GM21786 (cell line): ENCODE results near the gene PYM1.
"Not testable (repeated sequence)": the region's sequence is repeated elsewhere in the genome, so short reads cannot be mapped to it uniquely, and the experiment has no call there.

Source experiments
- ATAC-seq: cut with Tn5 transposase; IDR thresholded peaks from one replicate; pipeline ENCODE4 v1.9.1; 2021; ENCODE audit not compliant: unreplicated experiment

Gene PYM1

GRCh38 chr12:55915482-55915859 is 12.2 kb downstream of the PYM1 start:
- ATAC-seq, result no peak

DNA sequence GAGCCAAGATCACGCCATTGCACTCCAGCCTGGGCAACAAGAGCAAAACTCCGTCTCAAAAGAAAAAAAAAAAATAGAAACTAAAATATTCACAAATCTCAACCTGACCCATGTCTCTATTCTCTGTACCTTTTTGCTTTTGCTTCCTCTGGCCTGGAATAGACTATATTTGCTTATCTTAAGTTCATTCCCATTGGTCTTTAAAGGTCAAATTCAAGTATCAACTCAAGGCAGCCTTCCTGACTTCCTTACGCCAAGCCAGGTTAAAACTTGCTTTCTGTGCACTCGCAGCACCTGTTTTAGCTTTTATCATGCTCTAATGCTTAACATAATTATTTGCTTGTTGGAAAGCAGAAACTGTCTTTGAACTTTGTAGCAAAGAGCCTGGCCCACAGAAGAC is 14.8 kb downstream of the PYM1 start:
- ATAC-seq, result no peak

GRCh38 chr12:55909513-55909884 is 18.2 kb downstream of the PYM1 start:
- no peak for ATAC-seq

DNA sequence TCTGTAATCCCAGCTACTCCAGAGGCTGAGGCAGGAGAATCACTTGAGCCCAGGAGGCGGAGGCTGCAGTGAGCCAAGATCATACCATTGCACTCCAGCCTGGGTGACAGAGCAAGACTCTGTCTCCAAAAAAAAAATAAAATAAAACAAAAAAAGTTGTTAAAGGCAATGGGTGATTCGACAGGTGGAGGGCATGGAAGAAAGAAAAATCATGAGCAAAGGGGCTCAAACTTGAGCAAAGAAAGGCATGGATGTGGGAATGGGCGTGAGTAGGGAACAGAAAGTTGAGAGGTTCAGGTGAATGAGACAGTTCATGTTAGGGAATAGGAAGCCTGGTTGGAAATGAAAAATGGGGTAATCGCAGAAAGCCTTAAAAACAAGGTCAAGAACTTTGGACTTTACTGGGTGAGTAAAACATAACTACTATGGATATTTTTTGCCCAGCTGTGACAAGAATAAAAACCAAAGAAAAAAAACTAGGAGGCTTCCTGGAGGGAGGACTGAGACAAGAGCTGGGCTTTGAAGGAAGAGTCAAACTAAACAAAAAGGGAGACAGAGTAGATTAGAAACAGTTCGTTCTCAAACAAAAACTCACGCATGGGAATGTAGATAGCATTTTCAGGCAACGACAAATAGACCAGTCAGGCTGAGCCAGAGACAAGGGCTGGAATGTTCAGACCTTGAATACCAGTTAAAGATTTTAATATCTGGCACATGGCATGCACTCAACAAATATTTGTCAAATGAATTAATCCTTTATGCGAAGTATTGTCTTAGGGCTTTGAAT is 18.8 kb downstream of the PYM1 start:
- no peak for ATAC-seq

- ATAC-seq, result no peak
Measured at GRCh38 chr12:55906056-55906455, 21.6 kb downstream of the PYM1 start.

GRCh38 chr12:55901881-55902490 is 25.7 kb downstream of the PYM1 start:
- no peak for ATAC-seq

GRCh38 chr12:55899082-55899481 is 28.6 kb downstream of the PYM1 start:
- ATAC-seq, result no peak

- no peak for ATAC-seq
Measured at GRCh38 chr12:55893723-55894122, 34.0 kb downstream of the PYM1 start.

DNA sequence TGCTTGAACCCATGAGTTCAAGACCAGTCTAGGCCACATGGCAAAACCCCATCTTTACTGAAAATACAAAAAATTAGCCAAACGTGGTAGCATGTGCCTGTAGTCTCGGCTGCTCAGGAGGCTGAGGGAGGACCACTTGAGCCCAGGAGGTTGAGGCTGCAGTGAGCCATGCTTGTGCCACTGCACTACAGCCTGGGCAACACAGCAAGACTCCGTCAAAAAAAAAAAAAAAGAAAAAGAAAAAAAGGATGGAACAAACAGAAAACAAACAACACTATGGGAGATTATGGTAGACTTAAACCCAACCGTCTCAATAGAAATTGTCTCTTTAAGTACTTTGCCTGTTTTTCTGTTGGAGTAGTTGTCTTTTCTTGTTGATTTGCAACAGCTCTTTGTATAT is 36.4 kb downstream of the PYM1 start:
- ATAC-seq, result no peak

DNA sequence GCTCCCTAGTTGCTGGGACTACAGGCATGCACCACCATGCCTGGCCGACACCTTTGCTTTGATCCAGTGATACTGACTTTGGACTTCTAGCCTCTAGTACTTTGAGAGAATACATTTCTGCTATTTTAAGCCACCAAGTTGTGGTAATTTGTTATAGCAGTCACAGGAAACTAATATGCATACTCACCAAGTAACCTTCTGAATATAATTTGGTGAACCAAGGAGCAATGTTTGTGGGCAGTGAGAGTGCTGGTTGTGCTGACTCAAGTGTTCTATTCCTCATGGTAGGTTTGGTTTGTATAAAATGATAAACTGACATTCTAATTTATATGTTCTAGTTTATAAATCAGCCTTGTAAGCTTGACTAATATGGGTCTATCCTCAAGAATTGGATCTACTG is 42.6 kb downstream of the PYM1 start:
- no peak for ATAC-seq

GRCh38 chr12:55877824-55878223 is 49.9 kb downstream of the PYM1 start:
- no peak for ATAC-seq

DNA sequence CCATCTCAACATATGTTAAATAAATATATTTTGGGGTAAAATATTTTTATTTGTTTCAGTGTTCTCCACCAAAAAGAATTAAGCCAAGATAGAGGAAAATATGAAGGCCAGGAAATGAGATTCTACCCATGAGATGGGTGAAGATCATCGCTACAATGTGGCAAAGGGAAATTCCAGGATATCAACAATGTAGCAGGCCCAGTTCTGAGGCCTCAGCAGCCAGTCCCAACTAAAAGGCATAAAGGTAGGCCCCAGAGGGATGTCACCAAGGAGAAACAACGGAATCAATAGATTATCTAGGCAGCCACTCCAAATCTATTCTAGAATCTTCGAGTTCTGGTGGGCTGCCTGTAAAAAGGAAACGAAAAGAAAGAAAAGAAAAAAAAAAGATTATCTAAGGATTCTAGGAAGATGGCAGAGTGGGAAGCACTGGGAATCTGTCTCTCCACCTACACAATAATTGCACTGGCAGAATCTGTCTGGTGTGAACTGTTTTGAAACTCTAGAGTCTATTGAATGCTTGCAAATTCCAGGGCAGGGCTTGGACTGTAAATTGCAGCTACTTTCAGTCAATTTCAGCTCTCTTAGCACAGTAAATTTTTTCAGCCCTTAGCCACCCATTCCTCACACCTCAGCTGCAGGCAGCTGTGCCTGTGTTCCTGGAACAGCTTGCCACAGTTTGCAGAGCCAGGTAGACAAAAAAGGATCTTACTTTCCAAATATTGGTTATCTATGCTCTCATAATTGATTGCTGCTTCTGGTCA is 51.8 kb downstream of the PYM1 start:
- no peak for ATAC-seq

DNA sequence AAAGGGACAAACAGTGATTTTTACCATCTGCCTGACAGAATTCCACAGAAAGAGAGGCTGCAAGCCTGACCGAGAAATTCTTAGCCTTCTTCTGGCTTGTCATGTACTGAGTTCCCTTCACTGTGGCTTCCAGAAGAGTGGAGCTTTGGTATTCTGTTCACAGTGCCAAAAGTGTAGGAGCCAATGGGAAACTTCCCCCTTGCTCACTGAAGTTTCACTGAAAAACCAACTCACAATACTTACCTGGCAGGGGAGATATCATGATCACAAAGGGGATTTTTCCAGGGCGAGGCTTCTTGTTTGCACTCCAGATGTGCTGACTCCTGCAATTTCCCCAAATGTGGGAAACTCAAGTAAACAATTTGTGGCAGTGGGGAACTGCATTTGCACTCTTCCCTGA is 53.3 kb downstream of the PYM1 start:
- ATAC-seq, result no peak

- ATAC-seq, result not testable (repeated sequence)
Measured at GRCh38 chr12:55866454-55867004, 61.2 kb downstream of the PYM1 start.

- ATAC-seq, result no peak
Measured at GRCh38 chr12:55865327-55865726, 62.4 kb downstream of the PYM1 start.

DNA sequence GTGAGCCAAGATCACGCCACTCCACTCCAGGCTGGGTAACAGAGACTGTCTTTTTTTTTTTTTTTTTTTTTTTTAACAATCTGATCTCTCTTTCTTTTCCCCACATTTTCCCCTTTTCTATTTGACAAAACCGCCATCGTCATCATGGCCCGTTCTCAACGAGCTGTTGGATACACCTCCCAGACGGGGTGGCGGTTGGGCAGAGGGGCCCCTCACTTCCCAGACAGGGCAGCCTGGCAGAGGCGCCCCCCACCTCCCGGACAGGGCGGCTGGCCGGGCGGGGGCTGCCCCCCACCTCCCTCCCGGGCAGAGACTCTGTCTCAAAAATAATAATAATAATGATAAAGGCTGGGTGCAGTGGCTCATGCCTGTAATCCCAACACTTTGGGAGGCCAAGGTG is 64.8 kb downstream of the PYM1 start:
- ATAC-seq, result not testable (repeated sequence)

GRCh38 chr12:55862286-55862685 is 65.4 kb downstream of the PYM1 start:
- no peak for ATAC-seq

GRCh38 chr12:55861871-55862270 is 65.8 kb downstream of the PYM1 start:
- ATAC-seq, result no peak

- no peak for ATAC-seq
Measured at GRCh38 chr12:55861396-55861795, 66.3 kb downstream of the PYM1 start.

DNA sequence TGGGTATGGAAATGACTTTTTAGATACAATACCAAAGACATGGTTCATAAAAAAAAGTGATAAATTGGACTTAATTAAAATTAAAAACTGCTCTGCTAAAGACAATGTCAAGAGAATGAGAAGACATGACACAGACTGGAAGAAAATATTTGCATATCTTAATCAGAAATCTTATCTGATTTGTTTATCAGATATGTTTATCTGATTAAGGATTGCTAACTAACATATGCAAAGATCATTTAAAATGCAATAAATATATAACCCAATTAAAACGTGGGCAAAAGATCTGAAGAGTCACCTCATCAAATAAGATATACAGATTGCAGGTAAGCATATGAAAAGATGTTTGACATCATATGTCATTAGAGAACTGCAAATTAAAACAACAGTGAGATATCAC is 75.0 kb downstream of the PYM1 start:
- ATAC-seq, result no peak
